ENCODE data around the gene IDS.

Gene IDS

DNA sequence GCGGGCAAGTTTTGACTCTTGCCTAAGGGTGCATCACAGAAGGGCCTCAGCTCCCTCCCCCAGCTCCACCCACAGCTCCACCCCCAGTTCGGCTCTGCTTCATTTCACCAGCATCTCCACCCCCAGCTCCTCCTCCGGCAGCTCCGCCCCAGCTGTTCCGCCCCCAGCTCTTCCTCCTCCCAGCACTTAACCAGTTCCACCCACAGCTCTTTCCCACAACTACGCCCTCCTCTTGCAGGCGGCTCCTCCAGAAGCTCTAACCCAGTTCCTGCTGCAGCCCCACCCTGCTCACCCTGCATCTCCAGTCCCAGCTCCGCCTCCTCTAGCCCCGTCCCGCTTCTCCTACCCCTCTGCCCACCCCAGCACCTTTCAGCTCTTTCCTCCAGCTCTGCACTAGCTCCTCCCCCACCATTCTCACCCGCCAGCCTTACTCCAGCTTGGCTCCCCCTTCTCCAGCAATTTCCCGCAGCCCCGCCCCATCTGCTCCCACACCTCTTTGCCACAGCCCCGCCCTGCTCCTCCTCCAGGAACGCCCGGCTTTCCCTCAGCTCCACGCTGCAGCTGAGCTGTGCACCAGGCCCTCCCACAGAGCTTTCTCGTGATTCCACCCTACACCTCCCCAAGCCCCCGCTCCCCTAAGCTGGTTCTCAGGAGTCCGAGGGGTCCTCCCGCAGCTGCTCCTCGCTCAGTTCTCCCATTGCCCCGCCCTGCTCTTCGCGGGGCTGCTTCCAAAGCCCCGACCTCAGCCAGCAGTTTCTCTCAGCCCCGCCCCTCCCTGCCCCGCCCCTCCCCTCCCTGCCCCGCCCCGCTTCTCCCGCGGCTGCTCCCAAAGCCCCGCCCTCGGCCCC, 34.4 kb upstream of the IDS start (continued):
- TF ChIP-seq, protein P1, sequence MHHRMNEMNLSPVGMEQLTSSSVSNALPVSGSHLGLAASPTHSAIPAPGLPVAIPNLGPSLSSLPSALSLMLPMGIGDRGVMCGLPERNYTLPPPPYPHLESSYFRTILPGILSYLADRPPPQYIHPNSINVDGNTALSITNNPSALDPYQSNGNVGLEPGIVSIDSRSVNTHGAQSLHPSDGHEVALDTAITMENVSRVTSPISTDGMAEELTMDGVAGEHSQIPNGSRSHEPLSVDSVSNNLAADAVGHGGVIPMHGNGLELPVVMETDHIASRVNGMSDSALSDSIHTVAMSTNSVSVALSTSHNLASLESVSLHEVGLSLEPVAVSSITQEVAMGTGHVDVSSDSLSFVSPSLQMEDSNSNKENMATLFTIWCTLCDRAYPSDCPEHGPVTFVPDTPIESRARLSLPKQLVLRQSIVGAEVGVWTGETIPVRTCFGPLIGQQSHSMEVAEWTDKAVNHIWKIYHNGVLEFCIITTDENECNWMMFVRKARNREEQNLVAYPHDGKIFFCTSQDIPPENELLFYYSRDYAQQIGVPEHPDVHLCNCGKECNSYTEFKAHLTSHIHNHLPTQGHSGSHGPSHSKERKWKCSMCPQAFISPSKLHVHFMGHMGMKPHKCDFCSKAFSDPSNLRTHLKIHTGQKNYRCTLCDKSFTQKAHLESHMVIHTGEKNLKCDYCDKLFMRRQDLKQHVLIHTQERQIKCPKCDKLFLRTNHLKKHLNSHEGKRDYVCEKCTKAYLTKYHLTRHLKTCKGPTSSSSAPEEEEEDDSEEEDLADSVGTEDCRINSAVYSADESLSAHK (tag by site-specific recombination; IDR thresholded peaks at IDR 0.05): no peak
- no peak for TF ChIP-seq ZFP3 (tag by site-specific recombination; IDR thresholded peaks at IDR 0.05; ENCODE audit: low read depth)
- TF ChIP-seq ZNF423 (tag by site-specific recombination; IDR thresholded peaks at IDR 0.05): no peak
- no peak for TF ChIP-seq ZNF184 (tag by site-specific recombination; IDR thresholded peaks at IDR 0.05)
- no peak for TF ChIP-seq ZNF24 (tag by site-specific recombination; IDR thresholded peaks at IDR 0.05)
- TF ChIP-seq, protein P2, sequence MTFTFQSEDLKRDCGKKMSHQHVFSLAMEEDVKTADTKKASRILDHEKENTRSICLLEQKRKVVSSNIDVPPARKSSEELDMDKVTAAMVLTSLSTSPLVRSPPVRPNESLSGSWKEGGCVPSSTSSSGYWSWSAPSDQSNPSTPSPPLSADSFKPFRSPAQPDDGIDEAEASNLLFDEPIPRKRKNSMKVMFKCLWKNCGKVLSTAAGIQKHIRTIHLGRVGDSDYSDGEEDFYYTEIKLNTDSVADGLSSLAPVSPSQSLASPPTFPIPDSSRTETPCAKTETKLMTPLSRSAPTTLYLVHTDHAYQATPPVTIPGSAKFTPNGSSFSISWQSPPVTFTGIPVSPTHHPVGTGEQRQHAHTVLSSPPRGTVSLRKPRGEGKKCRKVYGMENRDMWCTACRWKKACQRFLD (tag by site-specific recombination; IDR thresholded peaks at IDR 0.05): no peak
- TF ChIP-seq WT1 (tag by site-specific recombination; IDR thresholded peaks at IDR 0.05): no peak
- TF ChIP-seq ZNF433 (tag by site-specific recombination; IDR thresholded peaks at IDR 0.05; ENCODE audit: low read depth): no peak
- TF ChIP-seq ZNF670 (tag by site-specific recombination; IDR thresholded peaks at IDR 0.05; ENCODE audit: low read depth): no peak
- no peak for TF ChIP-seq ZNF248 (tag by site-specific recombination; IDR thresholded peaks at IDR 0.05)
- TF ChIP-seq ZNF112 (tag by site-specific recombination; IDR thresholded peaks at IDR 0.05): no peak
- TF ChIP-seq, protein P3, sequence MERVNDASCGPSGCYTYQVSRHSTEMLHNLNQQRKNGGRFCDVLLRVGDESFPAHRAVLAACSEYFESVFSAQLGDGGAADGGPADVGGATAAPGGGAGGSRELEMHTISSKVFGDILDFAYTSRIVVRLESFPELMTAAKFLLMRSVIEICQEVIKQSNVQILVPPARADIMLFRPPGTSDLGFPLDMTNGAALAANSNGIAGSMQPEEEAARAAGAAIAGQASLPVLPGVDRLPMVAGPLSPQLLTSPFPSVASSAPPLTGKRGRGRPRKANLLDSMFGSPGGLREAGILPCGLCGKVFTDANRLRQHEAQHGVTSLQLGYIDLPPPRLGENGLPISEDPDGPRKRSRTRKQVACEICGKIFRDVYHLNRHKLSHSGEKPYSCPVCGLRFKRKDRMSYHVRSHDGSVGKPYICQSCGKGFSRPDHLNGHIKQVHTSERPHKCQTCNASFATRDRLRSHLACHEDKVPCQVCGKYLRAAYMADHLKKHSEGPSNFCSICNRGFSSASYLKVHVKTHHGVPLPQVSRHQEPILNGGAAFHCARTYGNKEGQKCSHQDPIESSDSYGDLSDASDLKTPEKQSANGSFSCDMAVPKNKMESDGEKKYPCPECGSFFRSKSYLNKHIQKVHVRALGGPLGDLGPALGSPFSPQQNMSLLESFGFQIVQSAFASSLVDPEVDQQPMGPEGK (tag by site-specific recombination; IDR thresholded peaks at IDR 0.05): peak; percentile 62
- no peak for TF ChIP-seq ZBTB17 (tag by site-specific recombination; IDR thresholded peaks at IDR 0.05)
- TF ChIP-seq, protein P4, sequence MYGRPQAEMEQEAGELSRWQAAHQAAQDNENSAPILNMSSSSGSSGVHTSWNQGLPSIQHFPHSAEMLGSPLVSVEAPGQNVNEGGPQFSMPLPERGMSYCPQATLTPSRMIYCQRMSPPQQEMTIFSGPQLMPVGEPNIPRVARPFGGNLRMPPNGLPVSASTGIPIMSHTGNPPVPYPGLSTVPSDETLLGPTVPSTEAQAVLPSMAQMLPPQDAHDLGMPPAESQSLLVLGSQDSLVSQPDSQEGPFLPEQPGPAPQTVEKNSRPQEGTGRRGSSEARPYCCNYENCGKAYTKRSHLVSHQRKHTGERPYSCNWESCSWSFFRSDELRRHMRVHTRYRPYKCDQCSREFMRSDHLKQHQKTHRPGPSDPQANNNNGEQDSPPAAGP (tag by site-specific recombination; IDR thresholded peaks at IDR 0.05): 0 out of 2 replicates have a peak, but pooled peaks have one; percentile 18
- TF ChIP-seq ZNF354C (tag by site-specific recombination; IDR thresholded peaks at IDR 0.05; ENCODE audit: borderline replicate concordance, low read depth): no peak
- no peak for TF ChIP-seq ZNF701 (tag by site-specific recombination; IDR thresholded peaks at IDR 0.05)
- TF ChIP-seq YY1 (tag by site-specific recombination; IDR thresholded peaks at IDR 0.05): no peak
- TF ChIP-seq, protein P5, sequence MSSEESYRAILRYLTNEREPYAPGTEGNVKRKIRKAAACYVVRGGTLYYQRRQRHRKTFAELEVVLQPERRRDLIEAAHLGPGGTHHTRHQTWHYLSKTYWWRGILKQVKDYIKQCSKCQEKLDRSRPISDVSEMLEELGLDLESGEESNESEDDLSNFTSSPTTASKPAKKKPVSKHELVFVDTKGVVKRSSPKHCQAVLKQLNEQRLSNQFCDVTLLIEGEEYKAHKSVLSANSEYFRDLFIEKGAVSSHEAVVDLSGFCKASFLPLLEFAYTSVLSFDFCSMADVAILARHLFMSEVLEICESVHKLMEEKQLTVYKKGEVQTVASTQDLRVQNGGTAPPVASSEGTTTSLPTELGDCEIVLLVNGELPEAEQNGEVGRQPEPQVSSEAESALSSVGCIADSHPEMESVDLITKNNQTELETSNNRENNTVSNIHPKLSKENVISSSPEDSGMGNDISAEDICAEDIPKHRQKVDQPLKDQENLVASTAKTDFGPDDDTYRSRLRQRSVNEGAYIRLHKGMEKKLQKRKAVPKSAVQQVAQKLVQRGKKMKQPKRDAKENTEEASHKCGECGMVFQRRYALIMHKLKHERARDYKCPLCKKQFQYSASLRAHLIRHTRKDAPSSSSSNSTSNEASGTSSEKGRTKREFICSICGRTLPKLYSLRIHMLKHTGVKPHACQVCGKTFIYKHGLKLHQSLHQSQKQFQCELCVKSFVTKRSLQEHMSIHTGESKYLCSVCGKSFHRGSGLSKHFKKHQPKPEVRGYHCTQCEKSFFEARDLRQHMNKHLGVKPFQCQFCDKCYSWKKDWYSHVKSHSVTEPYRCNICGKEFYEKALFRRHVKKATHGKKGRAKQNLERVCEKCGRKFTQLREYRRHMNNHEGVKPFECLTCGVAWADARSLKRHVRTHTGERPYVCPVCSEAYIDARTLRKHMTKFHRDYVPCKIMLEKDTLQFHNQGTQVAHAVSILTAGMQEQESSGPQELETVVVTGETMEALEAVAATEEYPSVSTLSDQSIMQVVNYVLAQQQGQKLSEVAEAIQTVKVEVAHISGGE (tag by site-specific recombination; conservative IDR thresholded peaks at IDR 0.05; ENCODE audit: low read depth): no peak
- TF ChIP-seq, protein P6, sequence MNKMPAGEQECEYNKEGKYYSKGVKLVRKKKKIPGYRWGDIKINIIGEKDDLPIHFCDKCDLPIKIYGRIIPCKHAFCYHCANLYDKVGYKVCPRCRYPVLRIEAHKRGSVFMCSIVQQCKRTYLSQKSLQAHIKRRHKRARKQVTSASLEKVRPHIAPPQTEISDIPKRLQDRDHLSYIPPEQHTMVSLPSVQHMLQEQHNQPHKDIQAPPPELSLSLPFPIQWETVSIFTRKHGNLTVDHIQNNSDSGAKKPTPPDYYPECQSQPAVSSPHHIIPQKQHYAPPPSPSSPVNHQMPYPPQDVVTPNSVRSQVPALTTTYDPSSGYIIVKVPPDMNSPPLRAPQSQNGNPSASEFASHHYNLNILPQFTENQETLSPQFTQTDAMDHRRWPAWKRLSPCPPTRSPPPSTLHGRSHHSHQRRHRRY (tag by site-specific recombination; IDR thresholded peaks at IDR 0.05): no peak
- peak; percentile 91 for TF ChIP-seq KLF1 (tag by site-specific recombination; IDR thresholded peaks at IDR 0.05)
- peak; percentile 75 for TF ChIP-seq IKZF3 (tag by site-specific recombination; IDR thresholded peaks at IDR 0.05)
- no peak for TF ChIP-seq MZF1 (tag by site-specific recombination; IDR thresholded peaks at IDR 0.05; ENCODE audit: borderline replicate concordance)
- no peak for TF ChIP-seq BCL11A (tag by site-specific recombination; IDR thresholded peaks at IDR 0.05; ENCODE audit: low read depth)
- TF ChIP-seq ZNF560 (tag by site-specific recombination; IDR thresholded peaks at IDR 0.05; ENCODE audit: borderline replicate concordance): no peak

Measured in HEK293 (cell line).